HG03108 (cell line): ENCODE measurements around the gene WWOX.

Source experiments
- ATAC-seq: cut with Tn5 transposase; IDR thresholded peaks from one replicate; pipeline ENCODE4 v1.9.1; 2021; ENCODE audit warnings: moderate library complexity; ENCODE audit not compliant: unreplicated experiment

WWOX gene

GRCh38 chr16:79069633-79070032 is 970.2 kb downstream of the WWOX start:
- ATAC-seq = no peak

- no peak for ATAC-seq
Observed at GRCh38 chr16:79071424-79071823, 972.0 kb downstream of the WWOX start.

DNA sequence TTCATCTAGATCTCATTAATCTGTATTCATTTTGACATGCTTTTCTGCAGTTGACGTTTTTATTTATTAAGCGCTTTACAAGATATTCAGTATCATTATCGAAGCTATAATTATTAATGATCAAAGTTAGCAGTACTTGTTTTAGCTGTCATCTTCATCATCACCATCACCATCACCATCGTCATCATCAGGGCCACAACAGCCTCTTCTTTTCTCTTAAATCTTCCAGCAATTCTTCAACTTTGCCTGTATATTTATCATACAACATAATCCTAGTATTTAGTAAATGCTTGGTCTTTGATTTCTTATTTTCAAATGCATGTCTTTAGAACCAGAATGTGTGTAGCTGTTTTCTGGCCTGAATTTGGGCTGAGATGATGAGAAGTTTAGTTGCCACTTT is 973.1 kb downstream of the WWOX start:
- ATAC-seq = no peak

DNA sequence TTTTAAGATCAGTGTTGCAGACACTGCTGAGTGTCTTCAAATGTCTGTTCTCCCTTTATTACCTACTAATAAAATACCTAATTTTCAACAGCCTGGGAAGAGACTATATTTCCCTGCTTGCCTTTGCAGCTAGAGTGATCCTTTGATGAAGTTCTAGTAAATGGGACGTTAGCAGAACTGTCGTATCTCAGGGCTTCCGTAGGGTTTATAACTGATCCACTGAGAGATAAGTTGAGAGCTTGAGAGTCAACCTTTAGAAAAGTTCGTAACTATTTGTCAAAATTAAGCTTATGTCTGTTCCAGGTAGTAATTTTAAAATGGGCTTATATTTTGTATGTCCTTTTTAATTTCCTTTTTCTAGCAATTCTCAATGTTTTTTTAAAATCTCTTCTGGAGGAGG is 974.1 kb downstream of the WWOX start:
- no peak for ATAC-seq

GRCh38 chr16:79074541-79074940 is 975.1 kb downstream of the WWOX start:
- no peak for ATAC-seq

DNA sequence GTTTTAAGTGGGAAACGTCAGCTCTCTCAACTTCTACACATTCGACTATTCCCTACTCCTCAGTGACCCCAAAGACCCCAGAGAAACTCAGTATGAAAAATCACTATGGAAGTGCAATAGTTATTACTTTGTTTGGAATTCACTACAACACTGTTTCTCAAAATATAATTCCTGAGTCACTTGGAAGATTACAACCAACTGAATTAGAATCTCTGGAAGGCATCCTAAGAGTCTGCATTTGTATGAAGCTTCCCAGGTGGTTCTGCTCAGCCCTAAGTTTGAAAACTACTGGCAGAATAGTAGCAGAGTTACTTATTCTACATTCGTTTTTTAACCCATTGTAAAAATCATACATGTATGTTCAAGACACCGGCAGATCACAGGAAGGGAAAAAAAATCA is 975.5 kb downstream of the WWOX start:
- no peak for ATAC-seq

DNA sequence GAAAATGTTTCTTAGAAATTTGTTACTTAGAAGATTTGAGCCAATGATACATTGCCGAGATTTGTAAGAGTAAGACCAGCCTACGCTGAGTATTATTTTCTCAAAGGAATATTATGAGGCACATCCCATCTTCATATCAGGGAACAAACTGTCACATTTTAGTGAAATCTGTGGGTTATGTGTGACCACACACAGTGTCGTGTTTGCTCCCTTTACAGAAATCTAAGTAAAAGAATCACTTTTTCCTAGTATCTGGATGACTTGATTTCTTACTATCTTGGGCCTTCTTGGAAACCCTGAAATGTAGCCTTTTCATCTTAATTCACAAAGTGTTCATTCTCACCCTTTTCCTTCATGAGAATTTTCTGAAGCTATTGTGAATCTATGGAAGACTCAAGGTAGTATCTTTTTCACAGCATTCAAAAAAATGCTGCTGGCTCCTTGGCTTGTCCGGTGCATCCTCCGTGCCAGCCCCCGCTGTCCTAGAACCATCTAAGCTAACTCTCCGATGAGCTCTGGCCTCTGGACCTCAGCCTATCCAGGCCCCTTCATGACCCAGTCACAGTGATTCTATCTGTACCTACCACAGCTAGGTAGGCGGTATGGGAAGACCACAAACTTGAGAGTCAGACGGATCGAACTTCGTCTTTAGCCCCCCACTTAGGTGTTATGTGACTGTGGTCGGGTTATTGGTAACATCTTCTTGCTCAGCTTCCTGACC is 976.8 kb downstream of the WWOX start:
- no peak for ATAC-seq

GRCh38 chr16:79077346-79077745 is 977.9 kb downstream of the WWOX start:
- ATAC-seq = no peak

GRCh38 chr16:79079656-79080420 is 980.4 kb downstream of the WWOX start:
- no peak for ATAC-seq

DNA sequence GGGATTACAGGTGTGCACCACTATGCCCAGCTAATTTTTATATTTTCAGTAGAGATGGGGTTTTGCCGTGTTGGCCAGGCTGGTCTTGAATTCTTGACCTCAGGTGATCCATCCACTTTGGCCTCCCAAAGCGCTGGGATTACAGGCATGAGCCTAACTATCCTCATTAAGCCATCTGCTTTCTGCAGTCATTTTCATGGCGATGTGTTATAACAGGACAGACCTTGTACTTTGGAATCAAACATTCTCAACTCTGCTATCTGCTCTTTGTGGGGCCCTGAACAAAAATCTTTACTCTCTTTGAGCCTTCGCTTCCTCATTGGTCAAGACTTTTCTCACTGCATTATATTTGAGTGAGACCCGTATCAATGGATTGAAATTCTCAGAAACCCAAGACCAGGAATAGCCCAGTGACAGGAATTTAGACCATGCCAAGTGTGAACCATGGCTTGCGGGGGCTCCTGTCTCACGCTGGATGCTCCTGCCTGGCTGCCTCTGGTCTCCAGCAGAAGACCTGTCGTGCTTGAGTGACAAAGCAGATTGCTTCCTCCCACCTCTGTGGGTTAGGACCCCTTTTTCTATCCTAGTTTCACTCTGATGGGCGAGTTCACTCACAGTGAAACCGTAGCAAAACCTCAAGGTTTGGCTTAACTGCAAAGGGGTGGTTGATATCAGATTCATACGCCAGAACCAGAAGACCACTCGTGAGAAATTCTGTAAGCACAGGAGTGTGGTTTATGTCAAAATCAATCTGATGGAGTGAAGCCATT is 982.0 kb downstream of the WWOX start:
- ATAC-seq = no peak

- ATAC-seq = no peak
Observed at GRCh38 chr16:79082970-79083369, 983.5 kb downstream of the WWOX start.

- ATAC-seq = no peak
Observed at GRCh38 chr16:79083508-79084299, 984.2 kb downstream of the WWOX start.

DNA sequence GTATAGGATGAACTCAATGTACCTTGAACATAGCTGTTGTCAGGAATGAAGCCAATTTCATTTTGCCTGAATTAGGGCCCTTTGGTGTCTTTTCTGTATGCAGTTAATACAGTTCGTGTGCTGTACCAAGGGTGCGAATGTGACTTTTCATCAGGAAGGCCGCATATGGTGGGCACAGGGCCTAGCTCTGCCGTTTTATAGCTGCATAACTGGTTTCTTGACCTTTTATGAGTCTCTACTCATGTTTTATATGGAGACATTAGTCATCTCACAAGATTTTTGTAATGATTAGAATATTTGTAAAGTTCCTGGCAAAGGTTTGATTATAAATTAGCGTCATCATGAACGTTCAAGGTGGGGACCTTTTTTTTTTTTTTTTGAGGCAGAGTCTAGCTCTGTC is 989.5 kb downstream of the WWOX start:
- ATAC-seq = no peak

- ATAC-seq = no peak
Observed at GRCh38 chr16:79089735-79090284, 990.4 kb downstream of the WWOX start.

GRCh38 chr16:79090966-79091365 is 991.5 kb downstream of the WWOX start:
- no peak for ATAC-seq

DNA sequence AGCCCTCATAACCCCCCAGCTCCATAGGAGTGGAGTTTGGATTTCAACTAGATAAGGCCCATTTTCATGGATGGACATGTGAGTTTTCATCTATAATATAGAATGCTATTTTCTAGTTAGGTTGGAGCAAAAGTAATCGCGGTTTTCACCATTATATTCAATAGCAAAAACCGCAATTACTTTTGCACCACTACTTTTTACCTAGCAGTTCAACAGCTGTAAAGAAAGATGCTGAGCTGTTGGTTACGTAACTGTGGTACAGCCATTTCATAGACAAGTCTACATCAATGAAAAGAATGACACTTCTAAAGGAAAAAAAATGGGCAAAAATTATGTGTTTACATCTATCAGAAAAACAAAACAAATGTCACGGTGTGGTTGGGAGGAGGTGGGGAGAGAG is 993.4 kb downstream of the WWOX start:
- no peak for ATAC-seq

DNA sequence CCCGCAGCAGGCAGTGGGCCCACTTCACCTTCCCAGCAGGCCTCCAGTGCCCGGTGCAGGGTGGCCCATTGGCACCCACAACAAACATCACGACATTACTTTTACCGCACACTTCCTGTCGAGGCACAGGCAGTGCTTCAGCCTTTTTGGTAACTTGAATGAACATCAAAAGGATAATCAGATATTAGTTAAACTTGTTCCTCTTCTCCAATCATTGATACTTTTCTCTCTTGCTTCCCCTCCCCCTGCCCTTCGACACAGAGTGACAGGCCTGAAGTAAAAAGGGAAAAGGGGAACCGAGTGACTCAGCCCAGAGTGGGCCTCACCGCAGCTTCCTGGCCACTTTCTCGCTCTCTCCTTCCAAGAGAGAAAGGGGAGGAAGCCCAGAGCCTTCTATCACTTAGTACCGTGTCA is 994.1 kb downstream of the WWOX start:
- ATAC-seq = no peak

DNA sequence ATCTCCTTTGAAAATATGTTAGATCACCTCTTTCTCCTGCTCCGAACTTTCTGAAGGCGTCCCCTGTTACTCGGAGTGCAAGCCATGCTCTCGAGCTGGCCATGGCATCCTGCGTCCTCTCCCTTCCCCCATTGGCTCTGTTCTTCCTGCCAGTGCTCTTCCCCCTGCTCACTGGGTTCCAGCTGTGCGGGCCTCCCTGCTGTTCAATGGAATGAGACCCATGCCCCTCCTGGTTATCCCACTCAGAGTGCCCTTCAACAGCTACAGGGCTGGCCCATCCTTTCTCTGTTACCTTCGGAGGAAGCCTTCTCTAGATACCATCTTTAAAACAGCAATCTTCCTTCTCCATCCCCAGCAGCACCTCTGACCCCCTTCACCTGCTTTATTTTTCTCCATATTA is 996.8 kb downstream of the WWOX start:
- ATAC-seq = no peak

- ATAC-seq = no peak
Observed at GRCh38 chr16:79097166-79097565, 997.7 kb downstream of the WWOX start.

GRCh38 chr16:79097771-79098170 is 998.3 kb downstream of the WWOX start:
- ATAC-seq = no peak

DNA sequence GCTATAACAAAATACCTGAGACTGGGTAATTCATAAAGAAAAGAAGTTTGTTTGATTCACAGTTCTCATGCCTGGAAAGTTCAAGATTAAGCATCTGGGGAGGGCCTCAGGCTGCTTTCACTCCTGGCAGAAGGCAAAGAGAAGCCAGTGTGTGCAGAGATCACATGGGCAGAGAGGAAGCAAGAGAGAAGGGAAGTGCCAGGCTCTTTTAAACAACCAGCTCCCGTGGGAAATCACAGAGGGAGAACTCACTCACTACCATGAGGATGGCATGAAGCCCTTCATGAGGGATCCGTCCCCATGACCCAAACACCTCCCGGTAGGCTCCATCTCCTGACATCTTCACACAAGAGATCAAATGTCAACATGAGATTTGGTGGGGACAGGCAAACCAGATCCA is 999.5 kb downstream of the WWOX start:
- no peak for ATAC-seq
